ENCODE data around the gene CYP27B1.

Gene CYP27B1

DNA sequence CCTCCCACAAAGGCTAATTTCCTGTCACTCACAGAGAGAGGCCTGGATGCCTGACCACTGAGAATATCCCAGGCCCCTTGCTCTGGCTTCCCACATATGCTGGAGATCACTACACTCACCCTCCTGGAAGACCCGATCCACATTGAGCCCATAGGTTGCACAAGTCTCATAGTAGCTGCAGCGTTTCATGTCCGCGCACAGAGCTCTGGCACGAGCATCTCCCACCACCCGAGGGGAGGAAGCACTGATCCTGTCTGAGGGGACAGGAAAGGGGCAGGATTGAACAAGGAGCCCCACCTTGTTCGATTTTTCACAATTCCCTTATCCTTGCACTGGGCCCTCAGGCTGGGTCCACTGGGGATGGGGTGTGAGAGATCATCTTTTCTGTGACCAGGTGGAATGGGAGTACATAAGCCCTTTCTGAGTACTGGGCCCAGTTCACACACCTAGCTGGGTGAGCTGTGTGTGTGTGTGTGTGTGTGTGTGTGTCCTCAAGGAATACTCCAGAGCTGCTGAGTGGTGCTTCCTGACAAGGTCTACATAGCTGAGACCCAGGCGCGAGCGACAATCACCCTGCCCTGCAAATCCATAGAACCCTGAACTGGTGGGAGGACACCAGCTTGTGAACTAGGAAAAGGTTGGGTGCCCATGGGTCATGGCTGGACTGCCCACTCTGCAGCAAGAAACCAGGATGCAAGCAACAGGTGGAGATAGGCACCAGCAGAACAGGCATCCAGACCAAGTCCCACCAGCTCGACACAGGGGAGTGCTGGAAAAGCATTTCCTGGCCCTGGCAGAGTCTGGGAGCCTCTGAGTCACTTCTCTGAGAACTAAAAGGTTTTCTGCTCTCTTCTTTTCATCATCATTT is 33.9 kb downstream of the CYP27B1 start:
- Histone ChIP-seq H3K27ac (no peak overlapping the region), H3K4me2 (no peak overlapping the region), H3K9ac (no peak overlapping the region), H3K4me1 (ENCODE audit: low read depth, poor library complexity, severe bottlenecking) (no peaks in the 10 kb centered on the region), H3K36me3 (ENCODE audit: insufficient read depth) (no peaks in the 10 kb centered on the region), H2AFZ (ENCODE audit: low read depth) (no peak overlapping the region), H3K4me3 (IDR thresholded peaks at IDR 0.05; ENCODE audit: insufficient read depth, low read depth, low read length) (no peak overlapping the region), H4K20me1 (ENCODE audit: insufficient read depth) (no peaks in the 10 kb centered on the region), H3K27me3 (ENCODE audit: insufficient read depth, low read depth) (peaks cover 26% of the 10 kb centered on the region; the same call in 1 of the 2 replicates), H3K79me2 (ENCODE audit: insufficient read depth, low read depth) (no peaks in the 10 kb centered on the region)
- TF ChIP-seq, protein P1, sequence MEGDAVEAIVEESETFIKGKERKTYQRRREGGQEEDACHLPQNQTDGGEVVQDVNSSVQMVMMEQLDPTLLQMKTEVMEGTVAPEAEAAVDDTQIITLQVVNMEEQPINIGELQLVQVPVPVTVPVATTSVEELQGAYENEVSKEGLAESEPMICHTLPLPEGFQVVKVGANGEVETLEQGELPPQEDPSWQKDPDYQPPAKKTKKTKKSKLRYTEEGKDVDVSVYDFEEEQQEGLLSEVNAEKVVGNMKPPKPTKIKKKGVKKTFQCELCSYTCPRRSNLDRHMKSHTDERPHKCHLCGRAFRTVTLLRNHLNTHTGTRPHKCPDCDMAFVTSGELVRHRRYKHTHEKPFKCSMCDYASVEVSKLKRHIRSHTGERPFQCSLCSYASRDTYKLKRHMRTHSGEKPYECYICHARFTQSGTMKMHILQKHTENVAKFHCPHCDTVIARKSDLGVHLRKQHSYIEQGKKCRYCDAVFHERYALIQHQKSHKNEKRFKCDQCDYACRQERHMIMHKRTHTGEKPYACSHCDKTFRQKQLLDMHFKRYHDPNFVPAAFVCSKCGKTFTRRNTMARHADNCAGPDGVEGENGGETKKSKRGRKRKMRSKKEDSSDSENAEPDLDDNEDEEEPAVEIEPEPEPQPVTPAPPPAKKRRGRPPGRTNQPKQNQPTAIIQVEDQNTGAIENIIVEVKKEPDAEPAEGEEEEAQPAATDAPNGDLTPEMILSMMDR (conservative IDR thresholded peaks at IDR 0.05; ENCODE audit: low read depth, low read length) = no peak

DNA sequence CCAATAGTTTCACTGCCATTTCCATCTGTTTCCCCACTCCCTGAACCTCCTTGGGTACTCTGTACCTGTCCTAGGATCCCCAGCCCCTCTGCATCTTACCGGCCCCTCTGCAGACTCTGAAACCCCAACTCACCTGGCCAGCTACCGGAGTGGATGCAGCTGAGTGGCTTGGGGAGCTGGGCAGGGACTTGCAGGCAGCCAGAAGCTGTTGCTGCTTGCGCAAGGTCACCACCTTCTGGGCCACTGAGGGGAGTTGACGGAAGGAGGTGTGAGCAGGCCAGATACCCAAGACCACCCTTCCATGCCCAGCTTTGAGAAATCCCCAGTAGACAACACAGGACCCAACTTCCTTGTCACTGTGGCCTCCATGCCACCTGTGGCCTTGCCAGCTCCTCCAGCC is 34.6 kb downstream of the CYP27B1 start:
- TF ChIP-seq, protein P1 (conservative IDR thresholded peaks at IDR 0.05; ENCODE audit: low read depth, low read length) = no peak
- Histone ChIP-seq H3K9ac (no peak overlapping the region), H3K4me3 (IDR thresholded peaks at IDR 0.05; ENCODE audit: insufficient read depth, low read depth, low read length) (no peak overlapping the region), H3K79me2 (ENCODE audit: insufficient read depth, low read depth) (no peaks in the 10 kb centered on the region), H3K27ac (no peak overlapping the region), H3K4me2 (no peak overlapping the region), H4K20me1 (ENCODE audit: insufficient read depth) (no peaks in the 10 kb centered on the region), H2AFZ (ENCODE audit: low read depth) (no peak overlapping the region), H3K36me3 (ENCODE audit: insufficient read depth) (no peaks in the 10 kb centered on the region), H3K27me3 (ENCODE audit: insufficient read depth, low read depth) (peaks cover 26% of the 10 kb centered on the region; the same call in 1 of the 2 replicates), H3K4me1 (ENCODE audit: low read depth, poor library complexity, severe bottlenecking) (no peaks in the 10 kb centered on the region)

DNA sequence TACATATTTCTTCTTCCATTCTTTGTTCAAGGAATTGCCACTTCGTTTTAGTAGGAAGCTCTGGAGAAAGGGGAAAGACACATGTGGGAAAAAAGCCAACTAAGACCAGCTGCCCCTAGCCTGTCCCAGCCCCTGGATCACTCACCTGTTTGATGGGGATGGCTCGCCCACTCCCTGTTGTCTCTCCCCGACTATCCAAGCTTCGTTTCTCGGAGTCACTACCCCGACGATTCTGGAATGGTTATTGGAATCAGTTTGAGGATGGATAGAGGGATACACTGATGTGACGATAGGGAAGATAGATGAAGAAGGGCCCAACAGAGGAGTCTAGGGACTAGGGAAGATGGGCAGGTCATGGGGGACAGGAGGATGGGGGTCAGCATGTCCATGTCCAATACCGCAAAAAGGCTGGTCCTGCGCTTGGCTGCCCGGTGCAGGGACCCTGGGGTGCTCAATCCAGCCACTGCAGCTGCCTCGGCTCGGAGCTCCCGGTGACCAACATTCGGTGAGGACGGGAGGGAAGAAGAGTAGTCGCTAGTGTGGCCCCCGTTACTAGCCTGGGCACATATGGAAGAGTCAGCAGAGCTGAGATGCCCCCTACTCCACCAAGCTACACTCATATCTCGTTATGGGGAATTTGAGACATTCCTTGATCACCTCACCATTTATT is 35.3 kb downstream of the CYP27B1 start:
- TF ChIP-seq, protein P1 (conservative IDR thresholded peaks at IDR 0.05; ENCODE audit: low read depth, low read length) = no peak
- Histone ChIP-seq H3K4me1 (ENCODE audit: low read depth, poor library complexity, severe bottlenecking) (no peaks in the 10 kb centered on the region), H3K79me2 (ENCODE audit: insufficient read depth, low read depth) (no peaks in the 10 kb centered on the region), H2AFZ (ENCODE audit: low read depth) (no peak overlapping the region), H3K27me3 (ENCODE audit: insufficient read depth, low read depth) (peaks cover 26% of the 10 kb centered on the region; the same call in 1 of the 2 replicates), H4K20me1 (ENCODE audit: insufficient read depth) (no peaks in the 10 kb centered on the region), H3K4me2 (no peak overlapping the region), H3K9ac (no peak overlapping the region), H3K36me3 (ENCODE audit: insufficient read depth) (no peaks in the 10 kb centered on the region), H3K27ac (no peak overlapping the region), H3K4me3 (IDR thresholded peaks at IDR 0.05; ENCODE audit: insufficient read depth, low read depth, low read length) (no peak overlapping the region)

DNA sequence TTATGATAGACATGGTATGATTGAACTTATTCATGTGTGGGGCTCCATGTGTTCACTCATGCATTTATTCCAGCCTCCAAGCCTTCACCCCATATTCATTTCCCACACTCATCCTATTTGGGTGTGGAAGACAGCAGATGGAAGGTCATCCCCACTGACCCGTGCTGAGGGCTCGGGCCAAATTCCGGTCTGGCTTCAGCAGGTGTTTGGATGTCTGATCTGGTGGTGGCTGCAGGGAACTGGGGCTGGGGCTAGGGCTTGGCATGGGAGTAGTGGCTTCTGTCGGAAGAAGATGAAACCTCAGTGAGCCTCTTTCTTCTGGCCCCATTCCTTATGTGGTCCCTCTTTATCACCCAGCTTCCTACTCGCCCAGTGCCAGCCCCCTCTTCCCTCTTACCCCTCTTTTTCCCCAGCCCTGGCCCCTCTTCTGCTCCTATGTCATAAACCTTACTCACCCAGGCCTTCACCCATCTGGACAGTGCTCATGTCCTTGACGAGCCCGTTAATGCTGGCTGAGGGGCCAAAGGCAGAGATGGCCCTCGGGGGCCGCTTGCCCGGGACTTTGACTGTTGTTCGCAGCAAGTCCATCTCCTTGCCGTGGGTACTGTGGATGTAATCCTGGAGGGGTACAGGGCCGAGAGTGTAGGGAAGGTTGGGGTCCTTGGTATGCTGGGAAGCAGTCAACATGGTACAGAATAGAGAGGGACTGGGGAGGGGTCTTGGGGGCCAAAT is 36.4 kb downstream of the CYP27B1 start:
- H3K4me3 ChIP-seq (IDR thresholded peaks at IDR 0.05; ENCODE audit: insufficient read depth, low read depth, low read length) = no peak overlapping the region
- no peak overlapping the region for H3K9ac ChIP-seq
- H3K36me3 ChIP-seq (ENCODE audit: insufficient read depth) = no peaks in the 10 kb centered on the region
- H3K4me1 ChIP-seq (ENCODE audit: low read depth, poor library complexity, severe bottlenecking) = no peaks in the 10 kb centered on the region
- H3K27me3 ChIP-seq (ENCODE audit: insufficient read depth, low read depth) = peaks cover 21% of the 10 kb centered on the region; the same call in 1 of the 2 replicates
- no peak overlapping the region for H3K27ac ChIP-seq
- H3K79me2 ChIP-seq (ENCODE audit: insufficient read depth, low read depth) = no peaks in the 10 kb centered on the region
- no peaks in the 10 kb centered on the region for H4K20me1 ChIP-seq (ENCODE audit: insufficient read depth)
- H2AFZ ChIP-seq (ENCODE audit: low read depth) = no peak overlapping the region
- no peak overlapping the region for H3K4me2 ChIP-seq
- TF ChIP-seq, protein P1 (conservative IDR thresholded peaks at IDR 0.05; ENCODE audit: low read depth, low read length) = no peak
